GM10847 (cell line): Measurements from ENCODE around the gene AGAP2.
A peak's percentile ranks its signal among the peaks of the same experiment; 100 is the strongest.

Source experiments
- POLR2A ChIP-seq: IDR thresholded peaks from 2 replicates; pipeline ENCODE4 v1.6.1; 2011; ENCODE audit not compliant: insufficient read length; ENCODE audit errors: extremely low read depth

AGAP2 gene

DNA sequence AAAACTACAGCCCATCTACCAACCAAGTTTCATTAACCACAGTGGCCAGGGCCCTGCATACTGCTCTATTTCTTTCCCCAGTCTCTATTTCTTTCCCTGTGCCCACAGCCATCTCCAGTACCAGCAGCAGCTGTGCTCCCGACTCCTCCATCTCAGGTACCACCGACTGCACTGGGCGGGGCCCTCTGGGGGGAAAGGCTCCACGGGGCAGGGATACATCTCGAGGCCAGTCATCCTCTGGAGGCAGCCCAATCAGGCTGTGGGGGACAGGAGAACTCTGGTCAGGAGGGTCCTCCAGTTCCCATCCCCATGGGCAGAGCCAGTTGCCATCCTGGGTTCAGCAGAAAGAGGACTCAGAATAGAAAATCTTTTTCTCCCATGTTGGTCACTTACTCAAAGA is 10.5 kb upstream of the AGAP2 start:
- TF ChIP-seq POLR2A, result no peak

DNA sequence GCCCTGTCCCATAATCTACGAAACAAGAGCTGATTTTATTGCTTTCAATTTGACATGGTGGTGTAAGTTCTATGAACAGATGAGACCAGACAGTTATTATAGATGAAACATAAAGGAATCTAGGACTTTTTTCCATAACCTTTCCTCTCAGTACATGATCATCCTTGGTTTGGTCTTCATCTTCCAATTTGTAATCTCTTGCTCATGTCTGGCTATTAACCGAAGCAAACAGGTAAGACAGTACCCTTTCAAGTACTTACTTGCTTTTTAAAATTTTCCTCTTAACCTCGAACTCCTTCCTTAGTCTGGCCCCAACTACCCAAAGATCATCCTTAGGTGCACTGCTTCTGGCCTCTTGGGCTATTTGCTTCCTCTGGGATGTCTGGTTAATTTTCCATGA is 7.5 kb upstream of the AGAP2 start:
- no peak for TF ChIP-seq POLR2A

DNA sequence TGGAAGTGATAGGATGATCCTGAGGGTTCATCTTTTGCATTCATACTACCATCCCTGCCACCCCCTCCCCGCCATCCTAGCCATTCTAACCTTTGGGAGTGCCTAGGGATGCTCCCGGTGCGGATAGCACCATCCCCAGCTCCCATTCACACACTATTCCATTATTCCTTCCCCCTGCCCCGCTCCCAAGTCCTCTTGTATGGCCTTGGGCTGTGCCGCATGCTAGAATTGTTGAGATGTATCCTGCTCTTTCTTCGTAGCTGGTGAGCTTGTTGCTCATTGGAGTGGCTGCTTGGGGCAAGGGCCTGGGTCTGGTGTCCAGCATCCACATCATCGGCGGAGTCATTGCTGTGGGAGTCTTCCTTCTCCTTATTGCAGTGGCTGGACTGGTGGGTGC is 6.9 kb upstream of the AGAP2 start:
- no peak for TF ChIP-seq POLR2A

DNA sequence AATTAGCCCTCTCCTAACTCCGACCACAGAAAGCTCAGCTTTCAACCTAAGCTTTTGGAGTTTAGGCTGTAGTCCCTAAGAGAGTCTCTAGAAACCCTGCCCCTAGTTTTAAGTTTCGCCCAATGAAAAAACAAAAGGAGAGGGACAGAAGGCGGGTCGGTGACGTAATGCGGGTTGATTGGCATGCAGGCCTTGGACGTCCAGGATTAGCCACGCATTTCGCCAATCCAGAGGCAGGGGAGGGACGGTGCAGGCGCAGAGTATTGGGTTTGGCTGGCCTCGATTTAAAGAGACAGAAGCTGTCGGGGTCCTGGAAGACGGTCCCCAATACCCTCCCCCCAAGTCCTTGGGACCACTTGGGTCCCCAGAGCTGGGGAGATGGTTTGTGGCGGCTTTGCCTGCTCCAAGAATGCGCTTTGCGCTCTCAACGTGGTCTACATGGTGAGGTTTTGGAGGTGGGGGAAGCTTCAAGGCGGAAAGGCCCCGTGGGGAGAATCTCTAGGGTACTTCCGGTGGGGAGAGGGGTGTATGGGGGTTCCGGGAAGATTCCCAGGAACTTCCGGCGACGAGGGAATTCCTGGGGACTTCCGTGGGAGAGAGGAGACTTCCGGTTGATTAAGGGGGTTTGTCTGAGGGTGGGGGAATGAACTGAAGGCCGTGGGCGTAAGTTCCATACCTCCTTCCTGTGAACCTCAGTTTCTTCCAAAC is 6.4 kb upstream of the AGAP2 start, which contains the start of gene TSPAN31:
TSS of gene TSPAN31 (plus strand) at position 263 of the 708 bp plus-strand sequence. CDS start at position 379, 116 bp downstream.
- TF ChIP-seq POLR2A, result peak; percentile 52

DNA sequence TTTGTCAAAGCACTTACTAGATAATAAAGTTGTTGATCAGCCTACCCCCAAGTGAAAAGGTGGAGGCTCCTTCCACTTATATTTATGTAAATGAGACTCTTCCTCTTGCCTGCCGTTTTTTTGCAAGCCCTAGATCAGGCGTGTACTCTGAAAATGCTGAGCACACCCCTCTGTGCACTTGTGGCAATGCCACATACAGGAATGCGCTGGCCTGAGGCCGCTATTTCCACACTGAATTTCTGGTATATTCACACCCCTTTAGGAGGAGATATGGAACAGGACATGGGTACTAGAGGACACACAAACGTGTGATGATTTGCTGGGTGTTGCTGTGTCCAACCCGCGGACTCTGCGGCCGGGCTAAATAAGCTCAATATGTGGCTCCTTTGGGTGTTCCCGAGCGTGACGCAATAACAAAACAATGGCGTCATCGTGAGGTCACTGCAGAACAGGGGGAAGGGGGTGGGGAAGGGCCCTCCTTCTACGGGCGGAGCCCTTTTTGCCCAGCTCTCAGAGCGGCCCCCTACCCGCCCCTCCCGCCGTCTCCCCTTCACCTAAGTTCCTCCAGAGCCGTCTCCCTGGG is 5.7 kb upstream of the AGAP2 start:
- TF ChIP-seq POLR2A, result no peak

DNA sequence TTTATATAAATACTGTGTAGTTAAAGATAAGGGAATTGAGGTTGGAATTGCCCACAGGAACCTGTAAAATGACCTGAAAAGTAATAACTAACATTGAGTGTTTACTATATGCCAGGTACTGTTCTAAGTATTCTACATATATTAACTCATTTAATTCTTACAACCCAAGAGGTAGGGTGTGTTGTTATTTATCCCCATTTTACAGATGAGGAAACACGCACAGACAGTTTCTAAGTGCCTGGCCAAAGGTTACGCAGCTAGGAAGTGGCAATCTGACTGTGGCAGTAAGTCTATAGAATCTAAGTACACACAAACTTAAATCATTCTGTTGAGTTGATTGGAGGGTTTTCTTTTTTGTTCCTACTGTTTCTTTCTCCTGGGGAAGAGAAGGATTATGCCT is 5.2 kb upstream of the AGAP2 start:
- TF ChIP-seq POLR2A, result no peak

DNA sequence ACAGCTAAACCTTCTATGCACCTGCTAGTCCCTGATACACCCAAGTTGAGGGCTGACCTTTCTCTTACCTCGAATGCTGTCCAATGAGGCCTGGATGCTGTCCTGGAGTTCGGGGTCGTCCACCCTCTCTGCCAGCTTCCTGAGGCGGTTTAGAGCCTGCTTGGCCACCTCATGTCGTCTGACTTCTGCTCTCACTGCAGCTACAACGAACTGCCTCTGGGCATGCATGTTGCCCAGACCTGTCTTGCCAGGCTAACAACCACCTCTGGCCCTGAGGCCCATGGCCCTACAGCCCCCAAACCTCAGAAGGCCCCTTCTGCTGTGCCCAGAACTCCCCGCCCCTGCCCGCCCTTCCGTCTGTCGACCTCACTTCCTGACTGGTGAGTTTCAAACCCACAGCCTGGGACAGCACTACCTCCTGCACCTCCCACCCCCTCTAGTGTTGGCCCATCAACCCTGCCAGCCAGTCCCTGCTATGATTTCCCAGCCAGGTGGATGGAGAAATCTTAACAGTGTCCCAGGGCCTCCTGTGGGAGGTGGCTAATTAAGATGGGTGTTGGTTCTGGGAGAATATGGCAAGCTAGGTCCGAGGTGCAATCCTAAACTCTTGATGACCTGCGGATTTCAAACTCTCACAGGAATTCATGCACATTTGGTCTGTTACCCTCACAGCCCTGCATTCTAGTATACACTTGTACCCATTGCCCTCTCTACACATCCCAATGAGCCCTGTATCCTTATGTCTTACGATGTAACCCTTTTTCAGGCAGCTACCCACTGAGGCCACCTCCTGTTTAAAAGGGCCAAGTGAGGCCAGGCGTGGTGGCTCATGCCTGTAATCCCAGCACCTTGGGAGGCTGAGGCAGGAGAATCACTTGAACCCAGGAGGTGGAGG is 3.5 kb upstream of the AGAP2 start:
- TF ChIP-seq POLR2A, result peak; percentile 18

DNA sequence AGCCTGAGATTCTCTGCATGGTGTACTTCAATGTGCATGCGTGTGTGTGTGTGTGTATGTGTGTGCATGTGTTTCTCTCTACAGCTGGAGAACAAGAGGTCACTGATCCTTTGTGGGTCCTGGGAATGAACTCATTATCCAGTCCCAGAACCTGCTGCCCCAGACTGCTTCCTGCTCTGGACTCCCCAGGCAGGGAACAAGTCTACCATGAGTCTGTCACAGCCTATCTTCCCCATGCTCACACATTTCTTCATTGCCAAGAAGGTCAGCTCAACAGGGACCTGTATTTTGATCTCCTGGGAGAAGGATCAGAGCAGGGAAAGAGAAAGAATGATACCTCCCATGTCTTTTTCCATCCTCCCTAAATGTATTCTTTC is 2.9 kb upstream of the AGAP2 start:
- TF ChIP-seq POLR2A, result no peak

DNA sequence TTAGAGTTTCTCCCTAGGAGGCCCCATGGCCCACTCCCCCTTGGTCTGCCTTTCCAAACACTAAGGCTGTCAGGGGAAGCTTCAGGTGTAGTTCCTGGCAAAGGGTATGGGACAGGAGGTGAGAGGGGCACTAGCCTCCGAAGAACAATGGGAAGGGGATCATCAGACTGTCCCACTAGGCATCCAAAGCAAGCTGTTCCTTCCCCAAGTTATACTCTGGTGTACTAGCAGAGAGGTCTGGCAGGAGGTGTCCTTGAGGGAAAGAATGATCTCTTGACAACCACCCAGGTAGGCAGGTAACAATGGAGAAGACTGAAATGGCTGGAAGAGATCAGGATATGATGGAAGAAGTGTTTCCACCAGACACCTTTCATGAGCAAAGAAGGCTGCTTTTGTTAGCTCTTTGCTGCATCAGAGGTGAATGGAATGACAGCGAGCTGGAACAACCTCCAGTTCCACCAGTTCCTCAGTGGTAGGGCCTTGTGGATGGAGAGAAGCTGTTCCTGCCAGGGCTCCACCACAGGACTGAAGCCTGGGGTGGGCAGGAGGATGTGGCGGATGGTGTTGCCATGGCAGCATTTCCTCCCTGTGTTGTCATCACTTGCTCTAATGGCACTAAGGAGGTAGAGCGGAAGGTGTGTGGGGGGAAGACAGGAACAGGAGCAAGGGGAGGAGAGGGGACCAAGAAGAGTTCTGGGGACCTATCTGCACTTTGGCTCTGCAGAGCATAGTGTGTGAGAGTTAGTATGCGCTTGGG is 2.3 kb upstream of the AGAP2 start:
- TF ChIP-seq POLR2A, result no peak

DNA sequence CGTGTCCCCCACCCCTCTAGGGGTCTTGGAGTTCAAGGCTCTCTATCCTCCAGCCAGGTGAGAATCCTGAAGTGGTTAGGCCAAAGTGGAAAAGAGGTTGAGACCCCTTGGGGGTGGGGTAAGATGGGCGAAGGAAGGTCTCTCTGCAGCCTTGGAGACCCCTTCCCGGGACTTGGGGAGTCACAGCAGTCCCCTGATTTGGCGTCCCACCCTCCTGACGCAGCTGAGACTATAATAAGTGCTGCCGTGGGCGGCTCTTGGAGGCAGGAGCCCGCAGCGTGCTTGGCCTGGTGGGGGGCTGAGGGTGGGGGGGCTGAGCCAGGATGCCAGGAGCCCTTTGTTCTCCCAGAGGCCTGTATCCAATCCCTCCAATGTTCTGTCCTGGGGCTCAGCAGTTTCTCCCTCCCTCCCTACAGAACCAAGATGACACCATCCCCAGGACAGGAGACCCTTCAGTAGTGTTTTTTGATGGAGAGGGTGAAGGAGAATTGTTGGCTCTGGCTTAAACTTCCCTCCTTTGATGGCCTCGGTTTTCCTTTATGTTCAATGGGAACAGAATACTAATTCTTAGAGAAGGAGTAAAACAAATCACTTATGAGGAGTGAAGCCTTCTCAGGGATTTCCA is 1.5 kb upstream of the AGAP2 start:
- no peak for TF ChIP-seq POLR2A

DNA sequence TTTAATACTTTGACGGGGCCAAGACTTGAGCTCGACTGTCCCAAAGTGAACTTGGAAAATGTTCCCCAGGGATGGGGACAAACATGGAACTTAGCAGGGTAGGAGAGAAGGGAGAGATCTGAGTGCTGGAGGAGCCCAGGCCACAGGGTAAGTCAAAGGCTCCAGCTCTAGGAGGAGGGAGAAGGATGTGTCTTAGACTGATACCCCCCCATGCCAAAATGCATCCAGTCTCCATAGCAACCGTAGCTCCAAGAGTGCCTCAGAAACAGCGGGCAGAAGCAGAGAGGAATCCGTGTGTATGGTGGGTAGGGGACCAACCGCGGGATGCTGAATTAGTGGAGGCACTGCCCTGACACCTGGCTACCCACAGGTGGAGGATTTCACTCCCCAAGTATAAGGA is 845 bp upstream of the AGAP2 start:
- no peak for TF ChIP-seq POLR2A

DNA sequence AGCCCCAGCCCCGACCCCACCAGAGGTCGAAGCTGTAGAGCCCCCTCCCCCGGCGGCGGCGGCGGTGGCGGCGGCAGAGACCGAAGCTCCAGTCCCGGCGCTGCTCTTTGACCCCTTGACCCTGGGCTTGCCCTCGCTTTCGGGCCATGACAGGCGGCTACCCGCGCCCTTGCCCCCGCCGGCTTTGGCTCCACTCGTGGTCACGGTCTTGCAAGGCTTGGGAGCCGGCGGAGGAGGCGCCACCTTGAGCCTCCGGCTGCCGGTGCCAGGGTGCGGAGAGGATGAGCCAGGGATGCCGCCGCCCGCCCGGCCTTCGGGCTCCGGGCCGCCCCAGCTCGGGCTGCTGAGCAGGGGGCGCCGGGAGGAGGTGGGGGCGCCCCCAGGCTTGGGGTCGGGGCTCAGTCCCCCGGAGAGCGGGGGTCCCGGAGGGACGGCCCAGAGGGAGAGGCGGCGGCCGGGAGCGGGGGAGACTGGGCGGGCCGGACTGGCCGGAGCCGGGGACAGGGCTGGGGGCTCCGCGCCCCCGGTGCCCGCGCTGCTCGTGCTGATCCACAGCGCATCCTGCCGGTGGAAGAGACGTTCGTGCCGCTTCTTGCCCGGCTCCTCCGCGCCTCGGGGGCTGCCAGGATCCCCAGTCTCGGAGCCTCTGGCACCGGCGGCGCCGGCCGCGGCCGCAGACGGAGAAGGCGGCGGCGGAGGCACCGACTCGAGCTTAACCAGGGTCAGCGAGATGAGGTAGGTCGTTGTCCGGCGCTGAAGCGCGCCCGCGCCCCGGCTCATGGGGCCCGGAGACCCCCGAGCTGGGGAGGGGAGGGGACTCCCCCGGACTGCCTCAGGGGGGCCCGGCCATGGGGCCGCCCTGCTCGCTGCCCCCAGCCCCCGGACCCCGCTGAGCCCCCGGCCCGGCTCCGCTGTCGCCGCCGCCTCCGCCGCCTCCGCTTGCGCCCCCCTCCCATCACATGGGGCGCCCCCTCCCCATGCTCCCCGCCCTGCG is 778 bp downstream of the AGAP2 start:
- TF ChIP-seq POLR2A, result no peak

DNA sequence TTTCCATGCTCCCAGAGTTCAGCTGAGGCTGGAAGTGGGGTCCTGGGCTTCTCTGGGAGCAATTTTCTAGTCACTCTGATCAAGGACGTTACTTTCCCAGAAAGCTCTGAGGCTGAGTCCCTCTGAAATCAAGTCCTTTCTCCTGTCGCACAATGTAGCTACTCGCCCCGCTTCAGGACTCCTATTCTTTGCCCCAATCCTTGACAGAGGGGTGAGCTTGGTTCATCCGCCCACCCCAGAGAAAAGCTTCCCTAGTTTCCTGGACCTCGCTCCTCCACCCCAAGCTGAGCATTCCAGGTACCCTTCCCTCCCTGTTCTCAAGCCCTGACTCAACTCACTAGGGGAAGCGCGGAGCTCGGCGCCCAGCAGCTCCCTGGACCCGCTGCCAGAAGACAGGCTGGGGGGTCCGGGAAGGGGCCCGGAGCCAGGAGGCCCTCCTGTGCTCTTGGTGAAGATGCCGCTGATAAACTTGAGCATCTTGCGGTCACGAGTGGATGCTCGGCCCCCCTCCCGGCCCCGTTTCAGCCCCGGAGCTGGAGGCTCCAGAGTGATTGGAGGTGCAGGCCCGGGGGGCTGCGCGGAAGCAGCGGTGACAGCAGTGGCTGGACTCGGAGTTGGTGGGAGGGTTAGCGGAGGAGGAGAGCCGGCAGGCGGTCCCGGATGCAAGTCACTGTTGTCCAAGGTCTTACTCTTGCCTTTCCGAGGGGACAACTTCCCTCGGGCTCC is 1.6 kb downstream of the AGAP2 start:
- no peak for TF ChIP-seq POLR2A
